Astrocyte (in vitro differentiated cells and primary cell): ENCODE measurements around the gene ST8SIA3. TPM values are rescaled to one million over a fixed set of nuclear protein-coding genes. Genes with fewer than 3 reads are reported as not detected.

Experiments
- DNase-seq: peaks from one replicate; pipeline ENCODE4 v3.0.0-alpha.2; 2010; ENCODE audit warnings: low read depth
- FAIRE-seq: peaks from 2 replicates; lab custom pipeline; 2011; peaks lifted over from hg19 to GRCh38; lab: Jason Lieb, UNC
- H2AFZ ChIP-seq: 2 replicates; pipeline ENCODE4 v1.6.0; 2012; ENCODE audit warnings: low read depth, low read length, inconsistent platforms
- H3K27ac ChIP-seq: 2 replicates; pipeline ENCODE4 v1.5.1; 2011; ENCODE audit warnings: low read depth, low read length, inconsistent platforms
- H3K27me3 ChIP-seq: 2 replicates; pipeline ENCODE4 v1.6.0; 2011; ENCODE audit warnings: low read length, inconsistent platforms; ENCODE audit not compliant: insufficient read depth
- H3K36me3 ChIP-seq: 2 replicates; pipeline ENCODE4 v1.5.1; 2011; ENCODE audit warnings: low read length, inconsistent platforms; ENCODE audit not compliant: insufficient read depth
- H3K4me1 ChIP-seq: 2 replicates; pipeline ENCODE4 v1.5.1; 2011; ENCODE audit warnings: low read length, inconsistent platforms; ENCODE audit not compliant: insufficient read depth
- H3K4me2 ChIP-seq: 2 replicates; pipeline ENCODE4 v1.6.0; 2012; ENCODE audit warnings: low read length, inconsistent platforms
- H3K4me3 ChIP-seq: 2 replicates; pipeline ENCODE4 v1.5.1; 2011; ENCODE audit warnings: low read depth, mild to moderate bottlenecking, low read length, inconsistent platforms; ENCODE audit not compliant: insufficient read depth
- H3K79me2 ChIP-seq: 2 replicates; pipeline ENCODE4 v1.6.0; 2012; ENCODE audit warnings: mild to moderate bottlenecking, low read length, inconsistent platforms; ENCODE audit not compliant: insufficient read depth
- H3K9ac ChIP-seq: 2 replicates; pipeline ENCODE4 v1.6.0; 2012; ENCODE audit warnings: mild to moderate bottlenecking, low read length, inconsistent platforms
- H3K9me3 ChIP-seq: 2 replicates; pipeline ENCODE4 v1.5.1; 2012; ENCODE audit warnings: low read depth, mild to moderate bottlenecking, low read length, inconsistent platforms; ENCODE audit not compliant: insufficient read depth
- H4K20me1 ChIP-seq: 2 replicates; pipeline ENCODE4 v1.6.0; 2012; ENCODE audit warnings: low read length, inconsistent platforms; ENCODE audit not compliant: insufficient read depth
- H3K27ac Mint-ChIP-seq: one replicate; pipeline ENCODE4 v1.8.0; 2021; ENCODE audit warnings: mild to moderate bottlenecking, mixed read lengths; ENCODE audit not compliant: unreplicated experiment
- H3K27me3 Mint-ChIP-seq: one replicate; pipeline ENCODE4 v1.8.0; 2021; ENCODE audit warnings: low read depth, mixed read lengths; ENCODE audit not compliant: unreplicated experiment
- H3K36me3 Mint-ChIP-seq: one replicate; pipeline ENCODE4 v1.8.0; 2021; ENCODE audit warnings: low read depth, mixed read lengths; ENCODE audit not compliant: unreplicated experiment
- H3K4me1 Mint-ChIP-seq: one replicate; pipeline ENCODE4 v1.8.0; 2021; ENCODE audit warnings: low read depth, mixed read lengths; ENCODE audit not compliant: unreplicated experiment
- H3K4me3 Mint-ChIP-seq: one replicate; pipeline ENCODE4 v1.8.0; 2021; ENCODE audit warnings: mild to moderate bottlenecking, moderate library complexity, mixed read lengths; ENCODE audit not compliant: unreplicated experiment
- H3K9me3 Mint-ChIP-seq: one replicate; pipeline ENCODE4 v1.8.0; 2021; ENCODE audit warnings: mild to moderate bottlenecking, mixed read lengths; ENCODE audit not compliant: unreplicated experiment
- CTCF ChIP-seq: IDR thresholded peaks from 2 replicates; pipeline ENCODE4 v1.5.1; 2011; ENCODE audit warnings: low read depth, mild to moderate bottlenecking, inconsistent platforms, low read length, moderate library complexity; ENCODE audit not compliant: insufficient read depth
- EZH2 ChIP-seq: IDR thresholded peaks from 2 replicates; pipeline ENCODE4 v1.6.1; 2012; ENCODE audit warnings: mild to moderate bottlenecking, low read length, inconsistent platforms; ENCODE audit not compliant: insufficient read depth
- total RNA-seq: library from RNA; stranded (reverse); gene quantifications from 2 replicates; pipeline ENCODE4 v1.2.1, GENCODE V29; 2021

Gene ST8SIA3
- total RNA-seq, 1 donor from 2014 or later, result 0.30 TPM

DNA sequence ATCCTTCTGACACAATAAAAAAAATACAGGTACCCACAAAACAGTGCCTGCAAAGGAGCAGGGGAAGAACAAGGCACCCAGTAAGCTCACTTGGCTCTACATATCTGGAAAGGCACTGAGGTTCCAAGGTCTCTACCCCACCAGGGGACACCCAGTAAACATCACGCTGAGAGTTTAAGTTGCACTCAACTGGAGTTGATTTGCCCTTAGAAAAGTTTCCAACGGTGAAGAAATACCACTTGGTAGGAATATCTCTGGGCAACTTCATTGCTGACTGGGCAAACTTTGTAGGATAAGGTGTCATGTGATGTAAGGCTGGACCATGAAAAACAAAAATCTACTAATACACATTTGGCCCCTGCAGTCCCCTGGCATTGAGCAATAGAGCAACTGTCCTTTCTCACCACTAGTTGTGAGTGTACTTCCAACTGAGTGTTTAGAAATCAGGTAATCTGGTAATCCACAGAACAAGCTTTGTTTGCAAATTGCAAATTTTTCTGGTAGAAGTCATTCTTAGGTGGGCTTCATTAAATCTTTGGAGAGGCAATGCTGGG is 14.2 kb downstream of the ST8SIA3 start:
- Histone ChIP-seq H3K79me2 (no peaks in the 10 kb centered on the region), H3K4me1 (no peaks in the 10 kb centered on the region), H3K36me3 (no peaks in the 10 kb centered on the region), H3K4me3 (no peak overlapping the region), H2AFZ (no peak overlapping the region), H3K4me2 (no peak overlapping the region), H3K27ac (no peak overlapping the region), H3K27me3 (no peaks in the 10 kb centered on the region), H4K20me1 (no peaks in the 10 kb centered on the region), H3K9ac (no peak overlapping the region), H3K9me3 (no peaks in the 10 kb centered on the region)
- no peaks in the 10 kb centered on the region for H3K36me3 Mint-ChIP-seq
- H3K9me3 Mint-ChIP-seq, result no peaks in the 10 kb centered on the region
- no peak for TF ChIP-seq EZH2
- TF ChIP-seq CTCF, result no peak
- H3K27me3 Mint-ChIP-seq, result peaks cover 21% of the 10 kb centered on the region
- FAIRE-seq (no peak), DNase-seq (no peak)
- no peak overlapping the region for H3K4me3 Mint-ChIP-seq
- no peak overlapping the region for H3K27ac Mint-ChIP-seq
- no peaks in the 10 kb centered on the region for H3K4me1 Mint-ChIP-seq

DNA sequence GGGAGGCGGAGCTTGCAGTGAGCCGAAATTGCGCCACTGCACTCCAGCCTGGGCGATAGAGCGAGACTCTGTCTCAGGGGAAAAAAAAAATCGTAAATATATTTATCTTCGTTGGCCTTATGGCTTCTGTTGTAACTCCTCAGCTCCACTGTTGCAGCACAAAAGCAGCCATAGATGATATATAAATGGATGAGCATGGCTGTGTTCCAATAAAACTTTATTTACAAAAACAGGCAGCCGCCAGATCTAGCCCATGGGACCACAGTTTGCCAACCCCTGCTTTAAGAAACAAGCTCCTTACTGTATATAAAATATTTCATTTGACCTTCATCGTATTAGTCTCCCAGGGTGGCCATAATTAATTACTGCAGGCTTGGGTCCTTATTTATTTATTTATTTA is 20.1 kb downstream of the ST8SIA3 start:
- H3K9ac ChIP-seq, result no peak overlapping the region
- Mint-ChIP-seq H3K9me3 (no peaks in the 10 kb centered on the region), H3K27me3 (peaks cover 19% of the 10 kb centered on the region), H3K27ac (no peak overlapping the region), H3K4me1 (no peaks in the 10 kb centered on the region), H3K36me3 (no peaks in the 10 kb centered on the region), H3K4me3 (no peak overlapping the region)
- DNase-seq, result no peak
- no peaks in the 10 kb centered on the region for H3K27me3 ChIP-seq
- H3K36me3 ChIP-seq, result no peaks in the 10 kb centered on the region
- H3K79me2 ChIP-seq, result no peaks in the 10 kb centered on the region
- H3K27ac ChIP-seq, result no peak overlapping the region
- H4K20me1 ChIP-seq, result no peaks in the 10 kb centered on the region
- H3K4me1 ChIP-seq, result no peaks in the 10 kb centered on the region
- no peak overlapping the region for H3K4me2 ChIP-seq
- no peak for FAIRE-seq
- TF ChIP-seq CTCF (no peak), EZH2 (no peak)
- no peak overlapping the region for H2AFZ ChIP-seq
- H3K4me3 ChIP-seq, result no peak overlapping the region
- no peaks in the 10 kb centered on the region for H3K9me3 ChIP-seq

- Mint-ChIP-seq H3K36me3 (no peaks in the 10 kb centered on the region), H3K4me1 (no peaks in the 10 kb centered on the region), H3K27me3 (peaks cover 19% of the 10 kb centered on the region), H3K27ac (no peak overlapping the region), H3K9me3 (no peaks in the 10 kb centered on the region), H3K4me3 (no peak overlapping the region)
- Histone ChIP-seq H3K4me1 (no peaks in the 10 kb centered on the region), H3K27me3 (no peaks in the 10 kb centered on the region), H2AFZ (no peak overlapping the region), H4K20me1 (no peaks in the 10 kb centered on the region), H3K27ac (no peak overlapping the region), H3K4me2 (no peak overlapping the region), H3K9me3 (no peaks in the 10 kb centered on the region), H3K36me3 (no peaks in the 10 kb centered on the region), H3K79me2 (no peaks in the 10 kb centered on the region), H3K9ac (no peak overlapping the region), H3K4me3 (no peak overlapping the region)
- FAIRE-seq, result no peak
- DNase-seq, result no peak
- no peak for TF ChIP-seq CTCF
- no peak for TF ChIP-seq EZH2
Measured at GRCh38 chr18:57373017-57373416, 20.7 kb downstream of the ST8SIA3 start.
